ENCODE results near the gene PWWP2B. TPM values are rescaled to one million over a fixed set of nuclear protein-coding genes. Genes with fewer than 3 reads are reported as not detected.
"Not testable (repeated sequence)": the region's sequence is repeated elsewhere in the genome, so short reads cannot be mapped to it uniquely, and the experiment has no call there.

The PWWP2B gene
- total and polyA plus RNA-seq, 10 of the 15 experiments (the other 5 are each of a cell fraction or from before 2014, with no cell fraction given) = 0.04 to 0.87 (median 0.35) TPM; not detected in 4

DNA sequence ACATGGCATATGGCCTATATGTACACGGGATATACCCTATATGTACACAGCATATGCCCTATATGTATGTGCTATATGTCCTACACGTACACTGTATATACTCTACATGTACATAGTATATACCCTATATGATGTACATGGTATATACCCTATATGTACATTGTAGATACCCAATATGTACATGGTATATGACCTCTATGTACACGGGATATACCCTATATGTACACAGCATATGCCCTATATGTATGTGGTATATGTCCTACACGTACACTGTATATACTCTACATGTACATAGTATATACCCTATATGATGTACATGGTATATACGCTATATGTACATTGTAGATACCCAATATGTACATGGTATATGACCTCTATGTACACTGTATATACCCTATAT is 38.3 kb downstream of the PWWP2B start:
- WGBS (ENCODE audit: insufficient coverage, insufficient replicate concordance, low lambda C conversion rate, missing lambda C conversion rate) = 75% methylated on average over 5 of the region's 5 CpGs
- H3K4me2 ChIP-seq (ENCODE audit: control insufficient read depth, insufficient read depth); SMC1A ChIA-PET (ENCODE audit: uncharacterized antibody, unreplicated experiment); BruUV-seq (replicated peaks); H2AFZ ChIP-seq (ENCODE audit: control insufficient read depth, low read depth, low read length); H3K9me3 ChIP-seq (replicated peaks; ENCODE audit: control insufficient read depth, insufficient read depth, low read length); RAD21 ChIA-PET (ENCODE audit: unreplicated experiment); H3K27me3 ChIP-seq (replicated peaks in 1 of 2; ENCODE audit: control insufficient read depth in 2 of 2, insufficient read depth in 2 of 2, low read length in 1 of 2); H4K20me1 ChIP-seq (ENCODE audit: control insufficient read depth, insufficient read depth); ATAC-seq; H3K36me3 ChIP-seq (ENCODE audit: control insufficient read depth in 2 of 2, insufficient read depth in 2 of 2, low read length in 1 of 2); DNase-seq (ENCODE audit: low read depth, low spot score); intact Hi-C loops (cut with micrococcal nuclease; ENCODE audit: unreplicated experiment); CTCF ChIA-PET; in situ Hi-C loops (cut with MboI); H3K4me1 ChIP-seq (ENCODE audit: control insufficient read depth, insufficient read depth, low read length); H3K27ac ChIP-seq (ENCODE audit: control insufficient read depth, insufficient read depth); H3K4me3 ChIP-seq; POLR2A ChIA-PET; H3K79me2 ChIP-seq (ENCODE audit: control insufficient read depth, insufficient read depth, low read length); H3K9ac ChIP-seq (ENCODE audit: control insufficient read depth, insufficient read depth, low read length): not testable (repeated sequence)
- FAIRE-seq = peak; percentile 75

DNA sequence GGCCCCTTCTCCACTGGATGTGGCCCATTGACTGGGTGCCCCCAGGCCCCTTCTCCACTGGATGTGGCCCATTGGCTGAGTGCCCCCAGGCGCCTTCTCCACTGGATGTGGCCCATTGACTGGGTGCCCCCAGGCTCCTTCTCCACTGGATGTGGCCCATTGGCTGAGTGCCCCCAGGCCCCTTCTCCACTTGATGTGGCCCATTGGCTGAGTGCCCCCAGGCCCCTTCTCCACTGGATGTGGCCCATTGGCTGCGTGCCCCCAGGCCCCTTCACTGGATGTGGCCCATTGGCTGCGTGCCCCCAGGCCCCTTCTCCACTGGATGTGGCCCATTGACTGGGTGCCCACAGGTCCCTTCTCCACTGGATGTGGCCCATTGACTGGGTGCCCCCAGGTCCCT is 39.1 kb downstream of the PWWP2B start:
- H3K9ac ChIP-seq (ENCODE audit: control insufficient read depth, insufficient read depth, low read length); H4K20me1 ChIP-seq (ENCODE audit: control insufficient read depth, insufficient read depth); H3K9me3 ChIP-seq (replicated peaks; ENCODE audit: control insufficient read depth, insufficient read depth, low read length); H3K4me2 ChIP-seq (ENCODE audit: control insufficient read depth, insufficient read depth); DNase-seq (ENCODE audit: low read depth, low spot score); CTCF ChIA-PET; H2AFZ ChIP-seq (ENCODE audit: control insufficient read depth, low read depth, low read length); H3K27me3 ChIP-seq (replicated peaks in 1 of 2; ENCODE audit: control insufficient read depth in 2 of 2, insufficient read depth in 2 of 2, low read length in 1 of 2); H3K4me1 ChIP-seq (ENCODE audit: control insufficient read depth, insufficient read depth, low read length); FAIRE-seq; ATAC-seq; intact Hi-C loops (cut with micrococcal nuclease; ENCODE audit: unreplicated experiment); RAD21 ChIA-PET (ENCODE audit: unreplicated experiment); H3K27ac ChIP-seq (ENCODE audit: control insufficient read depth, insufficient read depth); SMC1A ChIA-PET (ENCODE audit: uncharacterized antibody, unreplicated experiment); H3K4me3 ChIP-seq; H3K36me3 ChIP-seq (ENCODE audit: control insufficient read depth in 2 of 2, insufficient read depth in 2 of 2, low read length in 1 of 2); POLR2A ChIA-PET; H3K79me2 ChIP-seq (ENCODE audit: control insufficient read depth, insufficient read depth, low read length); in situ Hi-C loops (cut with MboI); BruUV-seq (replicated peaks): not testable (repeated sequence)
- WGBS (ENCODE audit: insufficient coverage, insufficient replicate concordance, low lambda C conversion rate, missing lambda C conversion rate) = 25% methylated on average over 1 of the region's 3 CpGs

DNA sequence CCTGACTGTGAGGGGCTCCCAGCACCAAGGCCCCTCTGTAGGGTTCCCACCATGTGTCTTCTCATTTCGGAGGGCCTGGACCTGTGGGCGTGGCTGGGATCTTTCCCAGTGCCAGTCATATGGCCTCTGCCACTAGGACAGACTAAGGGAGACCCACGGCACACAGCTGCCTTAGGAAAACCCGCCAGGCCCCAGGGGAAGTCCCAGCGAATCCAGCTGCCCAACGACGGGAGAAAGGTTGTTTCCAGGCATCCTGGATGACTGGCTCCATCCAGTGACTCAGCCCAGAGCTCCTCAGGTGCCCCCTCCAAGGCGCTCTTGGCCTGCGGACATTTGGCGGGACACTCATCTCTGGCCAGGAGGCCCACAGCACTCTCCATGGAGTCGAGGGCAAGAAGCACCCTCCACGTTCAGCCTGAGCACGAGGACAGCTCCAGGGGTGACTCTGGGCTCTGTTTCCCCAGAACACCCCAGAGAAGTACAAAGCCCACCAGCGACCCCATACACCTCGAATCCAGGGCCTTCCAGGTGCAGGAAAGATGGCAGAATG is 39.9 kb downstream of the PWWP2B start:
- BruUV-seq (replicated peaks) = no TSS peak
- Histone ChIP-seq H3K27ac (ENCODE audit: control insufficient read depth, insufficient read depth) (no peak overlapping the region), H3K4me3 (no peak overlapping the region), H2AFZ (ENCODE audit: control insufficient read depth, low read depth, low read length) (no peak overlapping the region), H3K9ac (ENCODE audit: control insufficient read depth, insufficient read depth, low read length) (no peak overlapping the region), H3K79me2 (ENCODE audit: control insufficient read depth, insufficient read depth, low read length) (no peaks in the 10 kb centered on the region), H3K36me3 (ENCODE audit: control insufficient read depth in 2 of 2, insufficient read depth in 2 of 2, low read length in 1 of 2) (no peaks in the 10 kb centered on the region), H3K9me3 (replicated peaks; ENCODE audit: control insufficient read depth, insufficient read depth, low read length) (no peaks in the 10 kb centered on the region), H4K20me1 (ENCODE audit: control insufficient read depth, insufficient read depth) (no peaks in the 10 kb centered on the region), H3K27me3 (replicated peaks in 1 of 2; ENCODE audit: control insufficient read depth in 2 of 2, insufficient read depth in 2 of 2, low read length in 1 of 2) (no peaks in the 10 kb centered on the region), H3K4me2 (ENCODE audit: control insufficient read depth, insufficient read depth) (no peak overlapping the region), H3K4me1 (ENCODE audit: control insufficient read depth, insufficient read depth, low read length) (no peaks in the 10 kb centered on the region)
- intact Hi-C loops (cut with micrococcal nuclease; ENCODE audit: unreplicated experiment) = no loop called here
- ATAC-seq (no peak), FAIRE-seq (no peak), DNase-seq (ENCODE audit: low read depth, low spot score) (no peak)
- ChIA-PET SMC1A (ENCODE audit: uncharacterized antibody, unreplicated experiment) (no interaction called here), CTCF (no interaction called here), RAD21 (ENCODE audit: unreplicated experiment) (no interaction called here), POLR2A (no interaction called here)
- 23% methylated on average over 15 of the region's 15 CpGs for WGBS (ENCODE audit: insufficient coverage, insufficient replicate concordance, low lambda C conversion rate, missing lambda C conversion rate)
- in situ Hi-C loops (cut with MboI) = no loop called here
- TF ChIP-seq, protein P1, sequence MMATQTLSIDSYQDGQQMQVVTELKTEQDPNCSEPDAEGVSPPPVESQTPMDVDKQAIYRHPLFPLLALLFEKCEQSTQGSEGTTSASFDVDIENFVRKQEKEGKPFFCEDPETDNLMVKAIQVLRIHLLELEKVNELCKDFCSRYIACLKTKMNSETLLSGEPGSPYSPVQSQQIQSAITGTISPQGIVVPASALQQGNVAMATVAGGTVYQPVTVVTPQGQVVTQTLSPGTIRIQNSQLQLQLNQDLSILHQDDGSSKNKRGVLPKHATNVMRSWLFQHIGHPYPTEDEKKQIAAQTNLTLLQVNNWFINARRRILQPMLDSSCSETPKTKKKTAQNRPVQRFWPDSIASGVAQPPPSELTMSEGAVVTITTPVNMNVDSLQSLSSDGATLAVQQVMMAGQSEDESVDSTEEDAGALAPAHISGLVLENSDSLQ (IDR thresholded peaks at IDR 0.05) = no peak
- no peak for TF ChIP-seq NRF1 (conservative IDR thresholded peaks at IDR 0.05; ENCODE audit: low read depth, low read length)
- TF ChIP-seq FOS (IDR thresholded peaks at IDR 0.05; ENCODE audit: borderline replicate concordance, extremely low read depth, insufficient read length) = no peak
- no peak for TF ChIP-seq RUNX3 (IDR thresholded peaks at IDR 0.05; ENCODE audit: low read length)
- no peak for TF ChIP-seq RELA (IDR thresholded peaks at IDR 0.05; ENCODE audit: borderline replicate concordance, partially characterized antibody)
- TF ChIP-seq BRCA1 (IDR thresholded peaks at IDR 0.05; ENCODE audit: low read depth, low read length) = no peak
- TF ChIP-seq SREBF2 (IDR thresholded peaks at IDR 0.05; ENCODE audit: low read length) = no peak
- TF ChIP-seq, protein P2, sequence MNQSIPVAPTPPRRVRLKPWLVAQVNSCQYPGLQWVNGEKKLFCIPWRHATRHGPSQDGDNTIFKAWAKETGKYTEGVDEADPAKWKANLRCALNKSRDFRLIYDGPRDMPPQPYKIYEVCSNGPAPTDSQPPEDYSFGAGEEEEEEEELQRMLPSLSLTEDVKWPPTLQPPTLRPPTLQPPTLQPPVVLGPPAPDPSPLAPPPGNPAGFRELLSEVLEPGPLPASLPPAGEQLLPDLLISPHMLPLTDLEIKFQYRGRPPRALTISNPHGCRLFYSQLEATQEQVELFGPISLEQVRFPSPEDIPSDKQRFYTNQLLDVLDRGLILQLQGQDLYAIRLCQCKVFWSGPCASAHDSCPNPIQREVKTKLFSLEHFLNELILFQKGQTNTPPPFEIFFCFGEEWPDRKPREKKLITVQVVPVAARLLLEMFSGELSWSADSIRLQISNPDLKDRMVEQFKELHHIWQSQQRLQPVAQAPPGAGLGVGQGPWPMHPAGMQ (IDR thresholded peaks at IDR 0.05; ENCODE audit: borderline replicate concordance) = no peak
- TF ChIP-seq, protein P3, sequence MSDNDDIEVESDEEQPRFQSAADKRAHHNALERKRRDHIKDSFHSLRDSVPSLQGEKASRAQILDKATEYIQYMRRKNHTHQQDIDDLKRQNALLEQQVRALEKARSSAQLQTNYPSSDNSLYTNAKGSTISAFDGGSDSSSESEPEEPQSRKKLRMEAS (IDR thresholded peaks at IDR 0.05; ENCODE audit: low read depth, low read length) = no peak
